Spleen (tissue), 11 donors: Measurements from ENCODE around the gene PRUNE2. TPM values are rescaled to one million over a fixed set of nuclear protein-coding genes. Genes with fewer than 3 reads are reported as not detected.

Experiments used
- DNase-seq: peaks from one replicate; pipeline ENCODE4 v3.0.0-alpha.2; 2020
- H3K27ac ChIP-seq, 8 donors: fragments of 200-600 bp; sonication (generic) in 7 of 8; 1 replicate in 4 of 8; 2 replicates in 4 of 8; pipeline versions ENCODE4 v1.5.0 to v1.8.0; 2016 to 2021; ENCODE audit warnings: inconsistent platforms in 4 of 8, mild to moderate bottlenecking in 4 of 8, moderate library complexity in 1 of 8
- H3K27me3 ChIP-seq, 7 donors: fragments of 200-600 bp; sonication (generic) in 6 of 7; replicated peaks in 1 of 7; 1 replicate in 4 of 7; 2 replicates in 3 of 7; pipeline versions ENCODE4 v1.5.0 to v1.8.0; 2016 to 2021; ENCODE audit warnings: inconsistent platforms in 3 of 7, mild to moderate bottlenecking in 1 of 7
- H3K36me3 ChIP-seq, 6 donors: fragments of 200-600 bp; sonication (generic) in 5 of 6; 1 replicate in 4 of 6; 2 replicates in 2 of 6; pipeline versions ENCODE4 v1.5.0 to v1.8.0; 2016 to 2021; ENCODE audit warnings: inconsistent platforms in 2 of 6
- H3K4me1 ChIP-seq, 6 donors: fragments of 200-600 bp; sonication (generic) in 5 of 6; 1 replicate in 3 of 6; 2 replicates in 3 of 6; pipeline versions ENCODE4 v1.5.0 to v1.8.0; 2016 to 2021; ENCODE audit warnings: inconsistent platforms in 3 of 6
- H3K4me3 ChIP-seq, 8 donors: fragments of 200-600 bp; sonication (generic) in 7 of 8; 1 replicate in 4 of 8; 2 replicates in 4 of 8; pipeline versions ENCODE4 v1.5.0 to v1.8.0; 2016 to 2021; ENCODE audit warnings: inconsistent platforms in 4 of 8, mild to moderate bottlenecking in 4 of 8, moderate library complexity in 2 of 8
- H3K9me3 ChIP-seq, 8 donors: fragments of 200-600 bp; sonication (generic) in 7 of 8; 1 replicate in 4 of 8; 2 replicates in 4 of 8; pipeline versions ENCODE4 v1.5.0 to v1.8.0; 2016 to 2021; ENCODE audit warnings: inconsistent platforms in 4 of 8
- POLR2A ChIP-seq, 3 donors: fragments of 450-650 bp; IDR thresholded peaks; one replicate each; pipeline ENCODE4 v1.5.1; 2017; ENCODE audit warnings: antibody characterized with exemption in 3 of 3, mild to moderate bottlenecking in 1 of 3
- POLR2AphosphoS5 ChIP-seq, 3 donors: sonication (generic); formaldehyde crosslinking; IDR thresholded peaks; one replicate each; pipeline ENCODE4 v1.5.1; 2017; ENCODE audit warnings: antibody characterized with exemption in 3 of 3
- WGBS, 5 donors: extraction: QIAGEN DNeasy Blood & Tissue Kit in 3 of 5; methylation state at CpG; one replicate each; pipeline versions ENCODE4 v1.1.5 to v1.1.7; 2013 to 2018; 5-methylcytosine and 5-hydroxymethylcytosine counted together
- intact Hi-C: fragments of 100-400 bp; cut with DNase I; formaldehyde crosslinking; loops from one replicate; pipeline ENCODE4 v1.15.0; 2023; ENCODE audit warnings: low total_unique reads
- polyA plus RNA-seq, 3 donors: library from polyadenylated mRNA; stranded (reverse); fragments of 200-250 nt; gene quantifications; one replicate each; pipeline ENCODE4 v1.2.1, GENCODE V29; 2013
- total RNA-seq, 7 donors: library from RNA; depleted of rRNA in 3 of 7; stranded (reverse); fragments of >200 nt in 3 of 7; fragmentation: NEBNext Ultra II Directional in 4 of 7; extraction: Animal tissue kit (Norgen Biotek cat#: 25700) in 4 of 7; gene quantifications; one replicate each; pipeline versions ENCODE4 v1.1.0 to v1.2.1, GENCODE V29; 2016 to 2021
- TF ChIP-seq, protein P1 (sequence below), 11 experiments: fragments of 200-600 bp in 7 of 11; fragments of 450-650 bp in 4 of 11; sonication (generic) in 4 of 11; IDR thresholded peaks in 8 of 11; conservative IDR thresholded peaks in 3 of 11; 1 replicate in 7 of 11; 2 replicates in 4 of 11; pipeline versions ENCODE4 v1.4.0 to v1.8.0; 2016 to 2021; ENCODE audit warnings: antibody characterized with exemption in 11 of 11, inconsistent platforms in 4 of 11, mild to moderate bottlenecking in 1 of 11
- donor health status: healthy with polysubstance abuse.
- donor health status: DM: no; HTN: no; CAD: no; lungs with moderate emphysema.
- donor health status: DM: no; HTN: no; CAD: no.
- donor health status: Bipolar disorder and iron deficiency.
- donor health status: healthy.
- donor health status: DM: no; HTN: no; CAD: no.
- donor health status: DM: yes; HTN: yes; CAD: no.

Gene PRUNE2
- total and polyA plus RNA-seq, 10 donors: 3.3 to 23.6 (median 14.0) TPM

DNA sequence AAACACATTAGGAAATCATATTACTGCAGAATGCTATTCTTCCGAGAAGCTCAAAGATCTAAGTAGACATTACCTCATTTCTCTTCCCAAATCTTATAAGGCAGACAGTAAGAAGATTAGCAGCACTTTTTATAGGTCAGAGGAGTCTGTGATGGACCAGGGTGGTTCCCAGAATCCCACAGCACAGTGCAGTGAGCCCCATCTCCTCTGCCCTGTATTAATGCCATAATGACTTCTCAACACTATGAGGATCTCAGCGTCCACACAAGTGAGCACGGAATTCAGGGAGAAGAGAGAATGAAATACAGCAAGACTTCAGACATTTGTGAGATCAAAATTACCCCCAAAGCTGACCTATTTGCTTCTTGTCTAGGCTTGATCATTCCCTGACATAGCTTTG is 49.9 kb downstream of the PRUNE2 start:
- Histone ChIP-seq H3K4me3 (no peak overlapping the region), H3K27ac (no peak overlapping the region), H3K36me3 (no peaks in the 10 kb centered on the region), H3K9me3 (peaks cover 0 to 9% (median 0%) of the 10 kb centered on the region in 8 donors), H3K4me1 (no peaks in the 10 kb centered on the region), H3K27me3 (no peaks in the 10 kb centered on the region)
- DNase-seq: no peak
- 86 to 96% (median 89%) methylated on average over 3 of the region's 3 CpGs for WGBS, 5 donors
- TF ChIP-seq POLR2A (IDR thresholded peaks at IDR 0.05) (no peak), POLR2AphosphoS5 (IDR thresholded peaks at IDR 0.05) (no peak)
- TF ChIP-seq, protein P1, sequence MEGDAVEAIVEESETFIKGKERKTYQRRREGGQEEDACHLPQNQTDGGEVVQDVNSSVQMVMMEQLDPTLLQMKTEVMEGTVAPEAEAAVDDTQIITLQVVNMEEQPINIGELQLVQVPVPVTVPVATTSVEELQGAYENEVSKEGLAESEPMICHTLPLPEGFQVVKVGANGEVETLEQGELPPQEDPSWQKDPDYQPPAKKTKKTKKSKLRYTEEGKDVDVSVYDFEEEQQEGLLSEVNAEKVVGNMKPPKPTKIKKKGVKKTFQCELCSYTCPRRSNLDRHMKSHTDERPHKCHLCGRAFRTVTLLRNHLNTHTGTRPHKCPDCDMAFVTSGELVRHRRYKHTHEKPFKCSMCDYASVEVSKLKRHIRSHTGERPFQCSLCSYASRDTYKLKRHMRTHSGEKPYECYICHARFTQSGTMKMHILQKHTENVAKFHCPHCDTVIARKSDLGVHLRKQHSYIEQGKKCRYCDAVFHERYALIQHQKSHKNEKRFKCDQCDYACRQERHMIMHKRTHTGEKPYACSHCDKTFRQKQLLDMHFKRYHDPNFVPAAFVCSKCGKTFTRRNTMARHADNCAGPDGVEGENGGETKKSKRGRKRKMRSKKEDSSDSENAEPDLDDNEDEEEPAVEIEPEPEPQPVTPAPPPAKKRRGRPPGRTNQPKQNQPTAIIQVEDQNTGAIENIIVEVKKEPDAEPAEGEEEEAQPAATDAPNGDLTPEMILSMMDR (IDR thresholded peaks at IDR 0.05 in 8 of 11, conservative IDR thresholded peaks at IDR 0.05 in 3 of 11): no peak
- intact Hi-C loops: no loop called here

DNA sequence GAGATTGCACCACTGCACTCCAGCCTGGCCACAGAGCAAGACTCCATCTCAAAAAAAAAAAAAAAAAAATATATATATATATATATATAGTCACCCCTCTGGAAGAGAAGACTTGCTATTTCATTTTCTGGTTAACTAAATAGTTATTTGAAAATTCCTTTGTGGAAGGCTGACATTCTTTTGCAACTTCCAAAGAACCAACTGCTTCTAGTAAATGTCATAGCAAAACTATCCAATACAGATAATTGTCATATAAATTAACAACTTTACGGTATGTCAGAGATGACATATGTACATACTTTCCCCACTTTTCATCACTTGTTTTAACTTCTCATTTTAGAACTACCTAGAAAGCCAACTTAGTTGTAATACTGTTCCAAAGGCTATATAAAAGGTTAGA is 50.9 kb downstream of the PRUNE2 start:
- intact Hi-C loops: no loop called here

DNA sequence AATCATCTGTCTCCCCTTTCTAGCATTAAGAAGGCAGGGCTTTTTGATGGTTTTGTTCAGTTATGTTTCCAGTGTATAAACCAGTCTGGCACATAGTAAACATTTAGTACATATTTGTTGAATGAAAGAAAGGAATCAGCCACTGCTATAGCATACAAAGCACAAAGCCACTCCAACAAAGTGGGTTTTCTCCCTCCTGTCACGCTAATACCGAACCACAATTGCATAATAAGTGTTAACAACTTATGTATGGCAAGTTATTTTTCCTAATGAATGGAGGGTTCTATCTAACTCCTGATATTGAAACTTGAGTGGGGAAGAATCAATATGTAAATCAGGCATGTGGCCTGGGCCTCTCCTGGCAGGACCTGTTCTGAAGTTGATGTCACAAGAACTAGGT is 53.9 kb downstream of the PRUNE2 start:
- 87 to 95% (median 94%) methylated on average over 2 of the region's 2 CpGs for WGBS, 5 donors
- intact Hi-C loops: no loop called here
- no peaks in the 10 kb centered on the region for H3K9me3 ChIP-seq
- TF ChIP-seq POLR2AphosphoS5 (IDR thresholded peaks at IDR 0.05) (no peak), POLR2A (IDR thresholded peaks at IDR 0.05) (no peak)
- TF ChIP-seq, protein P1 (IDR thresholded peaks at IDR 0.05 in 8 of 11, conservative IDR thresholded peaks at IDR 0.05 in 3 of 11): no peak
- H3K27ac ChIP-seq: no peak overlapping the region
- H3K4me3 ChIP-seq: no peak overlapping the region
- no peaks in the 10 kb centered on the region for H3K36me3 ChIP-seq
- DNase-seq: no peak
- H3K4me1 ChIP-seq: no peaks in the 10 kb centered on the region
- H3K27me3 ChIP-seq: no peaks in the 10 kb centered on the region

More for the DNA sequence above, 50.9 kb downstream of the PRUNE2 start:
- no peak overlapping the region for H3K27ac ChIP-seq
- no peak overlapping the region for H3K4me3 ChIP-seq
- DNase-seq: no peak
- H3K4me1 ChIP-seq: no peaks in the 10 kb centered on the region
- 81 to 98% (median 93%) methylated on average over 1 of the region's 1 CpG for WGBS, 5 donors
- TF ChIP-seq POLR2A (IDR thresholded peaks at IDR 0.05) (no peak), POLR2AphosphoS5 (IDR thresholded peaks at IDR 0.05) (no peak)
- TF ChIP-seq, protein P1 (IDR thresholded peaks at IDR 0.05 in 8 of 11, conservative IDR thresholded peaks at IDR 0.05 in 3 of 11): no peak
- H3K27me3 ChIP-seq: no peaks in the 10 kb centered on the region
- H3K36me3 ChIP-seq: no peaks in the 10 kb centered on the region
- H3K9me3 ChIP-seq: peaks cover 0 to 9% (median 0%) of the 10 kb centered on the region in 8 donors

DNA sequence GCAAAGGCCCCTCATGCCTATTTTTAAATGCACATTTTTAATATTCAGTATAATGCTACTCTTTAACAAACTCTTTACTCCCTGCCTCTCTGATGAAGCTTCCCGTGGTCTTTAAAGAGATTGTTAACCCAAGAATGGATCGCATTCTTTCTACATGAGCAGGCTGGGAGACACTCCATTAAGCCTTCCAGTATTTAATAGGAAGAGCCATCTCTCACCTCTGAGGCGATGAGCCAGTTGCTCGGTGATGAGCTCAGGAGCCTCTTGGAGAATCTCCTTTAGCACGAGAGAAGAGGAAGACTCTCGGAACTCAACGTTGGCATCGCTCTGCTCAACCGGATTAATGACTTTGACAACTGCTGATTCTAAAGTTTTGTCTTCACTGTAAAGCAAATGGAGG is 59.6 kb downstream of the PRUNE2 start:
- Histone ChIP-seq H3K4me3 (no peak overlapping the region), H3K4me1 (no peaks in the 10 kb centered on the region), H3K36me3 (no peaks in the 10 kb centered on the region), H3K9me3 (no peaks in the 10 kb centered on the region), H3K27me3 (no peaks in the 10 kb centered on the region), H3K27ac (no peak overlapping the region)
- intact Hi-C loops: no loop called here
- 88 to 96% (median 92%) methylated on average over 9 of the region's 9 CpGs for WGBS, 5 donors
- no peak for DNase-seq
- TF ChIP-seq, protein P1 (IDR thresholded peaks at IDR 0.05 in 8 of 11, conservative IDR thresholded peaks at IDR 0.05 in 3 of 11): no peak
- TF ChIP-seq POLR2A (IDR thresholded peaks at IDR 0.05) (no peak), POLR2AphosphoS5 (IDR thresholded peaks at IDR 0.05) (no peak)
